Motor neuron (in vitro differentiated cells): ENCODE measurements around the gene FAM53B. TPM values are rescaled to one million over a fixed set of nuclear protein-coding genes. Genes with fewer than 3 reads are reported as not detected.
"Not testable (repeated sequence)": the region's sequence is repeated elsewhere in the genome, so short reads cannot be mapped to it uniquely, and the experiment has no call there.

Experiments used
- ATAC-seq, 8 experiments: fragments of 200-7000 bp; cut with Tn5 transposase; replicated peaks in 6 of 8; 2 replicates each; pipeline ENCODE4 v1.8.0; 2021; ENCODE audit warnings: mild to moderate bottlenecking in 8 of 8, moderate library complexity in 8 of 8
- H3K27ac ChIP-seq, 2 donors: fragments of 250-450 bp; sonication (Bioruptor Pico); 2 replicates each; pipeline ENCODE4 v1.9.0; 2021; ENCODE audit warnings: antibody characterized with exemption in 2 of 2, mild to moderate bottlenecking in 2 of 2, moderate library complexity in 1 of 2
- H3K4me1 ChIP-seq, 2 donors: fragments of 250-450 bp; sonication (Bioruptor Pico); replicated peaks in 1 of 2; 2 replicates each; pipeline ENCODE4 v1.6.1; 2021; ENCODE audit warnings: antibody characterized with exemption in 2 of 2, mild to moderate bottlenecking in 2 of 2, moderate library complexity in 1 of 2
- H3K4me3 ChIP-seq, 5 donors: fragments of 250-450 bp; sonication (Bioruptor Pico); 2 replicates each; pipeline ENCODE4 v1.9.0; 2021; ENCODE audit warnings: antibody characterized with exemption in 5 of 5, mild to moderate bottlenecking in 5 of 5, moderate library complexity in 4 of 5
- WGBS, 10 experiments: fragments of 450-650 bp; shearing (Covaris generic); methylation state at CpG; one replicate each; pipeline ENCODE4 v1.0.0; 2022; 5-methylcytosine and 5-hydroxymethylcytosine counted together
- in situ Hi-C, 9 experiments: fragments of 400-800 bp; cut with MboI; loops; one replicate each; pipeline ENCODE4 v1.15.0; 2021; ENCODE audit warnings: low sequenced_read_pairs in 9 of 9, low pct_unique_long_range_greater_than_20kb in 2 of 9; ENCODE audit not compliant: unreplicated experiment in 9 of 9
- total RNA-seq, 8 experiments: library from RNA; unstranded; fragments of 300-600 nt; gene quantifications; 2 replicates each; pipeline versions ENCODE4 v1.2.3 to v1.2.4, GENCODE V29; 2022

Gene FAM53B, protein sequence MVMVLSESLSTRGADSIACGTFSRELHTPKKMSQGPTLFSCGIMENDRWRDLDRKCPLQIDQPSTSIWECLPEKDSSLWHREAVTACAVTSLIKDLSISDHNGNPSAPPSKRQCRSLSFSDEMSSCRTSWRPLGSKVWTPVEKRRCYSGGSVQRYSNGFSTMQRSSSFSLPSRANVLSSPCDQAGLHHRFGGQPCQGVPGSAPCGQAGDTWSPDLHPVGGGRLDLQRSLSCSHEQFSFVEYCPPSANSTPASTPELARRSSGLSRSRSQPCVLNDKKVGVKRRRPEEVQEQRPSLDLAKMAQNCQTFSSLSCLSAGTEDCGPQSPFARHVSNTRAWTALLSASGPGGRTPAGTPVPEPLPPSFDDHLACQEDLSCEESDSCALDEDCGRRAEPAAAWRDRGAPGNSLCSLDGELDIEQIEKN
- total RNA-seq: 10 to 100 TPM; 10.3 to 29.6 (median 18.8) TPM

GRCh38 chr10:124744102-124745050, at the start of gene FAM53B:
FAM53B (minus strand) TSS chr10:124744378; CDS start chr10:124706713, 37,665 bp downstream.
- Histone ChIP-seq H3K27ac (peak within 1 kb of the TSS; percentile 49 to 55), H3K4me3 (peak within 1 kb of the TSS; percentile 56 to 88 (median 65)), H3K4me1 (peaks cover 30 to 31% of the 10 kb centered on the region in 2 donors)
- ATAC-seq: peak; percentile 69 to 79 (median 74)
- in situ Hi-C loops: loop anchor here in 7 of 9 experiments (10.0 to 25.0 kb wide), 4 partner anchors 182 to 210 kb away; no protein-coding TSS in a partner anchor
- WGBS, 10 experiments: 3 to 20% methylated on average over 1 to 5 of the region's 100 CpGs; no CpG with 5 or more reads in 8 of the 10 experiments

DNA sequence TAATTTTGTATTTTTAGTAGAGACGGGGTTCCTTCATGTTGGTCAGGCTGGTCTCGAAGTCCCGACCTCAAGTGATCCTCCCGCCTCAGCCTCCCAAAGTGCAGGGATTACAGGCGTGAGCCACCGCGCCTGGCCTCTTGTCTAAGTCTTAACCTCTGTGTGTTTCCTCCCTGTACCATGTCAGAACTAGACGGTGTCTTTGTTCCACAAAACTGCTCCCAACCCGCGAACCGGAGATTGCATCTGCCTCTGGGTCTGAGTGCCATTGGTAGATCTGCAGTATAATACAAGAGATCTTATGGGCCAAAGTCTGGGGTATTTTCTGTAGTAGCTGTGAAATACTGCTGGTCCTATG, 48.8 kb upstream of the FAM53B start:
- ATAC-seq: no peak
- H3K27ac ChIP-seq: no peak overlapping the region
- H3K4me1 ChIP-seq: no peaks in the 10 kb centered on the region
- H3K4me3 ChIP-seq: no peak overlapping the region
- WGBS, 10 experiments: 90 to 97% (median 94%) methylated on average over 2 to 11 of the region's 11 CpGs; no CpG with 5 or more reads in 5 of the 10 experiments
- in situ Hi-C loops: no loop called here

DNA sequence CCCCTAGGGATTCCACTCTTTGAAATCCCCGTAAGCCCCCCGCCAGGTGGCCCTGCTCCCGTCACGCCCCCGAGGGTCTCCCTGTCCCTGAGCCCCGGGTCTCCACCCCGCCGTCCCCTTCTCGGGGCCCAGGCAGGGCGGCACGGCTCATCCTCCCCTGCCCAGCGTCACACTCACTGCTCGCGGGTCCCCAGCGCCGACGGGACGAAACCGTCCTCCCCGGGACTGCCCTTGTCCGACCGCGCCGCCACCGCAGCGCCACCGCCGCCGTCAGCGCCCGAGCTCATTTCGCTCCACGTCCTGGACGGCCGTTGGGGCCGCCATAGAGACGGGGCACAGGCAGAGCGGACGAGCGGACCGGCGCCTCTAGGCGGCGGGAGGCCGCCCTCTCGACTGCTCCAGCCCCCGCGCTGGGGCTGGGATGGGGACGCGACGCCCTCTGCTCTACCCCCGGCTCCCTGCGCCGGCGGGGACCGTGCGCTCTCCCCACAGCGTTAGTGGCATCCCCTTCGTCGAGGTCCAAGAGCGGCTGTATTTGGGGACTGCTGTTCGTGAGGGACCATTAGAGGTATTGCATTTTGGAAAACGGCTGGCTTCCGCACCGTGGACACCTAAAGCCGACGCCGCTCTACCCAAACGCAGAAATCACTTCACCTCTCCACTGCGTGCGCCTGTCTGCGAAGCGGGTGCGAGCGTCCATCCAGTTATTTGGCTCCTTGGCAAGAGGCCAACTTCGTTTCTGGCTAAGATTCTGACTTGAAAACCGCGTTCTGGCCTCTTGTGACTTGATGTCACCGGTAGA, 47.6 kb upstream of the FAM53B start, which contains the start of gene EEF1AKMT2:
EEF1AKMT2 (minus strand) TSS at position 341 of the 802 bp plus-strand sequence; CDS start at position 287, 54 bp downstream.
- in situ Hi-C loops: no loop called here
- WGBS, 10 experiments: 0 to 3% (median 0%) methylated on average over 1 to 13 of the region's 79 CpGs; no CpG with 5 or more reads in 4 of the 10 experiments
- no peaks in the 10 kb centered on the region for H3K4me1 ChIP-seq
- peak within 1 kb of the TSS; percentile 79 to 95 for H3K27ac ChIP-seq
- peak within 1 kb of the TSS; percentile 56 to 94 (median 77) for H3K4me3 ChIP-seq
- peak; percentile 94 to 98 (median 98) for ATAC-seq

GRCh38 chr10:124782900-124783299, 38.7 kb upstream of the FAM53B start:
- H3K4me3 ChIP-seq, ATAC-seq, in situ Hi-C loops, H3K27ac ChIP-seq, H3K4me1 ChIP-seq: not testable (repeated sequence)
- WGBS, 10 experiments: 100% methylated on average over 1 of the region's 1 CpG; no CpG with 5 or more reads in 6 of the 10 experiments

GRCh38 chr10:124768791-124769190, 24.6 kb upstream of the FAM53B start:
- in situ Hi-C loops: no loop called here
- Histone ChIP-seq H3K4me1 (no peaks in the 10 kb centered on the region), H3K27ac (no peak overlapping the region), H3K4me3 (no peak overlapping the region)
- 86 to 100% (median 100%) methylated on average over 1 to 2 of the region's 2 CpGs; no CpG with 5 or more reads in 2 of the 10 experiments for WGBS, 10 experiments
- ATAC-seq: no peak

DNA sequence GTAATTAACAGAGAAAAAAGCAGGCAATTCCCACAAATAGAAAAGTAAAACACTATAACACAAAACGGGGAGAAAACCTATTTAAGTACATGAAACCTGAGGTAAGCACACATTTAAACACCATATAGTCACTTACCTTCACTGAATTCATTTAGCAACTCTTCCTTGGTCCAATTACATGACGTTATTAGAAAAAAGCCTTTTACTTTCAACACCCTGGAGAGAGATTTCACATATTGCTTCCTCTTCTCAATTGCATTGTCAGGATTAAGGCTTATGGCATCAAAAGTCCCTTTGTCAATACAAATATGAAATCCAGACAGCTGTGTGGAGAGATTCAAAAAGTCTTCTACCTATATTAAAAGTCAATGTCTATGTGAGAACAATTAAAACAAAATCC, 21.1 kb upstream of the FAM53B start:
- in situ Hi-C loops: no loop called here
- 67 to 100% (median 92%) methylated on average over 1 to 2 of the region's 2 CpGs for WGBS, 10 experiments
- no peaks in the 10 kb centered on the region for H3K4me1 ChIP-seq
- H3K27ac ChIP-seq: no peak overlapping the region
- ATAC-seq: no peak
- H3K4me3 ChIP-seq: no peak overlapping the region

- in situ Hi-C loops: no loop called here
- ATAC-seq: no peak
- peaks cover 0 to under 1% of the 10 kb centered on the region in 2 donors for H3K4me1 ChIP-seq
- WGBS, 10 experiments: 80 to 100% (median 100%) methylated on average over 1 of the region's 1 CpG; no CpG with 5 or more reads in 2 of the 10 experiments
- H3K27ac ChIP-seq: no peak overlapping the region
- H3K4me3 ChIP-seq: no peak overlapping the region
Measured at GRCh38 chr10:124763267-124763666, 19.1 kb upstream of the FAM53B start.

DNA sequence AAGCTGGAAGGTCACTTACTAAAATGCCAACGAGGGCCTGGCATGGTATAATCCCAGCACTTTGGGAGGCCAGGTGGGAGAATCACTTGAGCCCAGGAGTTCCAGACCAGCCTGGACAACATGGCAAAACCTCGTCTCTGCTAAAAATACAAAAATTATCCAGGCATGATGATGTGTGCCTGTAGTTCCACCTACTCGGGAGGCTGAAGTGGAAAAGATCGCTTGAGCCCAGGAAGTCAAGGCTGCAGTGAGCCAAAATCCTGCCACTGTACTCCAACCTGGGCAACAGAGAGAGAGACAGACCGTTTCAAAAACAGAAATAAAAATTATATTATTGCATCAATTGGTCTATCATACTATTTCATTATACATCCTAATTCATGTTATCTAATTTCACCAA, 18.1 kb upstream of the FAM53B start:
- Histone ChIP-seq H3K27ac (no peak overlapping the region), H3K4me3 (no peak overlapping the region), H3K4me1 (peaks cover 7 to 8% of the 10 kb centered on the region in 2 donors)
- ATAC-seq: no peak
- WGBS, 10 experiments: 85 to 100% (median 92%) methylated on average over 1 to 5 of the region's 5 CpGs; no CpG with 5 or more reads in 1 of the 10 experiments
- in situ Hi-C loops: no loop called here

DNA sequence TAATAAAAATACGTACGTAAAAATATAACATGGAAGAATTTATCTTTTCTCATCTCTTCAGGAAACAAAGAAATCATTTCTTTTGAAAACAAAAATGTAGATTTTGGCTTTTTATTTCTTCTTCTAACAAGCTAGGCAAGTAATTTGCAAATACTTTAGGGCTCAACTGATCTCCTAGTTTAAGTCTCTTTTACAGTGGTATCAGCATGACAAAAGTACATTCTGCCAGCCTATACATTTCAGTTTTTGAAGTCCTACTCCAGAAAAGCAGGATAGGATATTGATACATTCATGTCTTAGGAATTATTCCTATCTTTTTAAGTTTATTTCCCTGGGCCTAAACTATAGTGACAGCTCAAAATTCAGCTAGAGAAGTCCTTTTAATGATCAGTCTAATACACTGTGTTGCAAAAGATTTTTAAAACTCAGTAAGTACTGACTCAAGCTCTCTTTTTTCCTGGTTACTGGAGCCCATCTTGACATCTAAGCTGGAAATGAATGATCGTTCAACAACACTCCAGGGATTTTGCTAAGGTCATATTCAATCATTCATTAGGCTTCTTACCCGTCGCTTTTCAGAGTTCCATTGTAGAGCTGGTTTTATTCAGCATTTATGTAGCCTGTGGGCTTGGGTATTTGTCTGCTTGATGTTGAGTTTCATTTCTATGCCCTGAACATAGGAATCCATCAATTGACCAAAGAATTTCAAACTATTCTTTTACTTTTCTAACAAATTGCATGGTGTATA, 12.2 kb upstream of the FAM53B start:
- in situ Hi-C loops: no loop called here
- H3K4me3 ChIP-seq: no peak overlapping the region
- whole genome bisulfite sequencing, 10 experiments: 32 to 100% (median 63%) methylated on average over 2 to 5 of the region's 5 CpGs; no CpG with 5 or more reads in 1 of the 10 experiments
- H3K27ac ChIP-seq: no peak overlapping the region
- ATAC-seq: peak in 5 of 8 experiments; percentile 40 to 86 (median 79)
- peaks cover 21 to 26% of the 10 kb centered on the region in 2 donors for H3K4me1 ChIP-seq

- in situ Hi-C loops: no loop called here
Measured at GRCh38 chr10:124755581-124755980, 11.4 kb upstream of the FAM53B start.

GRCh38 chr10:124754227-124754626, 10.0 kb upstream of the FAM53B start:
- 60 to 100% (median 95%) methylated on average over 1 to 3 of the region's 5 CpGs; no CpG with 5 or more reads in 4 of the 10 experiments for WGBS, 10 experiments
- Histone ChIP-seq H3K4me1 (peaks cover 21 to 26% of the 10 kb centered on the region in 2 donors), H3K27ac (no peak overlapping the region), H3K4me3 (no peak overlapping the region)
- no peak for ATAC-seq
- in situ Hi-C loops: no loop called here

More at GRCh38 chr10:124755581-124755980, 11.4 kb upstream of the FAM53B start:
- WGBS, 10 experiments: 61 to 100% (median 89%) methylated on average over 1 to 2 of the region's 2 CpGs; no CpG with 5 or more reads in 2 of the 10 experiments
- peaks cover 21 to 26% of the 10 kb centered on the region in 2 donors for H3K4me1 ChIP-seq
- no peak for ATAC-seq
- H3K27ac ChIP-seq: no peak overlapping the region
- no peak overlapping the region for H3K4me3 ChIP-seq
